Measurements from ENCODE around the gene TLX3.
"Not testable (repeated sequence)": the region's sequence is repeated elsewhere in the genome, so short reads cannot be mapped to it uniquely, and the experiment has no call there.

The TLX3 gene

DNA sequence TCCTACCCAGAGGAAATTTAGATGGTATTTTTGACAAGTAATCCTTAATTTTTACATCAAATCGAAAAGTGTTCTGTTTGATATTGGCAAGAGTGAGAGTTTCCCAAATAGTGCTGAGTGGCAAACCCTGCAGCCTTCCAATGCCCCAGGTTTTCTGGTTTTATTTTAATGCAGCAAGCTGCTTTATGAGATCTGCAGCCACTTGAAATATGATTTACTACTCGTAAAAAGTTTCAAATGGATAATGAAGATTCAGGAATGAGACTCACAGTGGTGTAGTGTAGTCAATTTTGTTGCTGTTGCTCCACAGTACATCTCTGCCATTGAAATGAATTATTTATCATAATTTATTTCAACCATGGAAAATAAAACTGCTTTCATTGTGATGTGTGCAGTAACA lies 23.6 kb upstream of the TLX3 start:
- TF ChIP-seq, protein P1, sequence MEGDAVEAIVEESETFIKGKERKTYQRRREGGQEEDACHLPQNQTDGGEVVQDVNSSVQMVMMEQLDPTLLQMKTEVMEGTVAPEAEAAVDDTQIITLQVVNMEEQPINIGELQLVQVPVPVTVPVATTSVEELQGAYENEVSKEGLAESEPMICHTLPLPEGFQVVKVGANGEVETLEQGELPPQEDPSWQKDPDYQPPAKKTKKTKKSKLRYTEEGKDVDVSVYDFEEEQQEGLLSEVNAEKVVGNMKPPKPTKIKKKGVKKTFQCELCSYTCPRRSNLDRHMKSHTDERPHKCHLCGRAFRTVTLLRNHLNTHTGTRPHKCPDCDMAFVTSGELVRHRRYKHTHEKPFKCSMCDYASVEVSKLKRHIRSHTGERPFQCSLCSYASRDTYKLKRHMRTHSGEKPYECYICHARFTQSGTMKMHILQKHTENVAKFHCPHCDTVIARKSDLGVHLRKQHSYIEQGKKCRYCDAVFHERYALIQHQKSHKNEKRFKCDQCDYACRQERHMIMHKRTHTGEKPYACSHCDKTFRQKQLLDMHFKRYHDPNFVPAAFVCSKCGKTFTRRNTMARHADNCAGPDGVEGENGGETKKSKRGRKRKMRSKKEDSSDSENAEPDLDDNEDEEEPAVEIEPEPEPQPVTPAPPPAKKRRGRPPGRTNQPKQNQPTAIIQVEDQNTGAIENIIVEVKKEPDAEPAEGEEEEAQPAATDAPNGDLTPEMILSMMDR (IDR thresholded peaks at IDR 0.05; ENCODE audit: borderline replicate concordance, insufficient read depth, low read depth, low read length) = no peak
- no peak overlapping the region for H3K4me3 ChIP-seq (ENCODE audit: low read depth, low read length)

- TF ChIP-seq, protein P1 (IDR thresholded peaks at IDR 0.05; ENCODE audit: borderline replicate concordance, insufficient read depth, low read depth, low read length) = no peak
- no peak overlapping the region for H3K4me3 ChIP-seq (ENCODE audit: low read depth, low read length)
Observed at GRCh38 chr5:171288066-171288465, 21.0 kb upstream of the TLX3 start.

- TF ChIP-seq, protein P1 (IDR thresholded peaks at IDR 0.05; ENCODE audit: borderline replicate concordance, insufficient read depth, low read depth, low read length) = no peak
- no peak overlapping the region for H3K4me3 ChIP-seq (ENCODE audit: low read depth, low read length)
Observed at GRCh38 chr5:171291371-171291770, 17.7 kb upstream of the TLX3 start.

- H3K4me3 ChIP-seq (ENCODE audit: low read depth, low read length) = no peak overlapping the region
- TF ChIP-seq, protein P1 (IDR thresholded peaks at IDR 0.05; ENCODE audit: borderline replicate concordance, insufficient read depth, low read depth, low read length) = no peak
Observed at GRCh38 chr5:171295299-171295698, 13.7 kb upstream of the TLX3 start.

- H3K4me3 ChIP-seq (ENCODE audit: low read depth, low read length) = no peak overlapping the region
- TF ChIP-seq, protein P1 (IDR thresholded peaks at IDR 0.05; ENCODE audit: borderline replicate concordance, insufficient read depth, low read depth, low read length) = no peak
Observed at GRCh38 chr5:171295801-171296200, 13.2 kb upstream of the TLX3 start.

DNA sequence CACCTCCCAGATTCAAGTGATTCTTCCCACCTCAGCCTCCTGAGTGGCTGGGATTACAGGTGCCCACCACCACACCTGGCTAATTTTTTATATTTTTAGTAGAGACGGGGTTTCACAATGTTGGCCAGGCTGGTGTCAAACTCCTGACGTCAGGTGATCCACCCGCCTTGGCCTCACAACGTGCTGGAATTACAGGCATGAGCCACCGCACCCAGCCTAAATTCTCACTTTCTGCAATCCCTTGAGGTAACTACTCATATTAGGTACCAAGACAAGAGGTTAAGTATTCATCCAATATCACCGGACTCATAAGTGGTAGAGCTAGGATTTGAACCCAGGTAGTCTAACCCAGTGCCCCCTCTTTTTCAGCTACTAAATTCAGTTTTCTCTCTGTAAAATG lies 11.1 kb upstream of the TLX3 start:
- not testable (repeated sequence) for H3K4me3 ChIP-seq (ENCODE audit: low read depth, low read length)

GRCh38 chr5:171299228-171299627 lies 9.8 kb upstream of the TLX3 start:
- no peak overlapping the region for H3K4me3 ChIP-seq (ENCODE audit: low read depth, low read length)
- TF ChIP-seq, protein P1 (IDR thresholded peaks at IDR 0.05; ENCODE audit: borderline replicate concordance, insufficient read depth, low read depth, low read length) = no peak

GRCh38 chr5:171299851-171300250 lies 9.2 kb upstream of the TLX3 start:
- no peak overlapping the region for H3K4me3 ChIP-seq (ENCODE audit: low read depth, low read length)
- TF ChIP-seq, protein P1 (IDR thresholded peaks at IDR 0.05; ENCODE audit: borderline replicate concordance, insufficient read depth, low read depth, low read length) = no peak

Measured in GM12875 (cell line).